GM12864 (cell line): ENCODE measurements around the gene USP37.

Experiments
- DNase-seq: peaks from one replicate; pipeline ENCODE4 v3.0.0-alpha.2; 2011; ENCODE audit warnings: low read depth
- H3K4me3 ChIP-seq: 2 replicates; pipeline ENCODE4 v1.5.1; 2011; ENCODE audit warnings: mild to moderate bottlenecking, low read depth, low read length, control low read depth
- CTCF ChIP-seq: IDR thresholded peaks from 2 replicates; pipeline ENCODE4 v1.5.1; 2011; ENCODE audit warnings: low read depth, mild to moderate bottlenecking, moderate library complexity, low read length, control low read depth, inconsistent platforms; ENCODE audit errors: missing control alignments

The USP37 gene

DNA sequence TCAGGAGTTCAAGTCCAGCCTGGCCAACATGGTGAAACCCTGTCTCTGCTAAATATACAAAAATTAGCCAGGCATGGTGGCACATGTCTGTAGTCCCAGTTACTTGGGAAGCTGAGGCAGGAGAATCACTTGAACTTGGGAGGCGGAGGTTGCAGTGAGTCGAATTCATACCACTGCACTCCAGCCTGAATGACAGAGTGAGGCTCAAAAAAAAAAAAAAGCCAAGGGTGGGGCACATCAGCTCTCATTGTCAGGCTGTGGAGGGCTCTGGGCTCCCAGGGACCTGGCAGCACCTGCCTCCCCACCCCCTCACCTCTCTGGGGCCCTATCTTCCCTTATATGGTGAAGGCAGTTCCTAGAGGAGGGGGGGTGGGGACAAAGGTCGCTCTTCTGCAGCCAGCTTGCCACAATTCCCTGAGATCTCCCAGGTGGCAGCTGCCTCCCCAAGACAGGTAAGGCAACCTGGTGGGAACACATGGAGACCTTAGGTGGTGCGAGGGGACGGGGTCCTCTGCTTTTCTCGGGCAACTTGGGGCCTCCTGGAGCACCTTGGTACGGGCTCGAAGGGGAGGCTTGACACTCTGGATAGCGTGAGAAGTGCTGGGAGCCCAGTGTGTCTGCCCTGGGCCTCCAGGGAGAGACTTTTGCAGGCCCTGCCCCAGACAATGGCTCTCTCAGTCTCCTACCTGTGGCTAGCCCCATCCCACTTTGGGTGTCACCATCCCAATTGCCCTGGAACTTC is 149.3 kb downstream of the USP37 start, which contains the start of gene VIL1:
TSS of gene VIL1 (plus strand) at position 407 of the 742 bp plus-strand sequence. CDS start 4,656 bp downstream, outside the sequence.
- DNase-seq = no peak
- TF ChIP-seq CTCF = no peak
- no peak within 1 kb of the TSS for H3K4me3 ChIP-seq

GRCh38 chr2:218418321-218418716 is 149.8 kb downstream of the USP37 start:
- no peak for TF ChIP-seq CTCF
- no peak for DNase-seq
- H3K4me3 ChIP-seq = no peak overlapping the region

- DNase-seq = no peak
These were observed 160.4 kb downstream of the USP37 start for GRCh38 chr2:218407717-218408116.

GRCh38 chr2:218406949-218407618 is 161.1 kb downstream of the USP37 start:
- no peak for DNase-seq
- peak overlapping the region; percentile 46 for H3K4me3 ChIP-seq
- no peak for TF ChIP-seq CTCF

More at GRCh38 chr2:218407717-218408116, 160.4 kb downstream of the USP37 start:
- H3K4me3 ChIP-seq = no peak overlapping the region
- TF ChIP-seq CTCF = no peak

GRCh38 chr2:218406209-218406948 is 161.8 kb downstream of the USP37 start:
- peak; percentile 68 for DNase-seq
- H3K4me3 ChIP-seq = peak overlapping the region; percentile 50
- peak; percentile 78 for TF ChIP-seq CTCF

GRCh38 chr2:218405746-218406208 is 162.4 kb downstream of the USP37 start:
- H3K4me3 ChIP-seq = peak overlapping the region; percentile 50
- no peak for TF ChIP-seq CTCF
- no peak for DNase-seq
